GM18505 (cell line): Measurements from ENCODE around the gene ABCB4.

Experiments
- ATAC-seq: cut with Tn5 transposase; IDR thresholded peaks from one replicate; pipeline ENCODE4 v1.9.1; 2021; ENCODE audit not compliant: unreplicated experiment
- POLR2A ChIP-seq: IDR thresholded peaks from 4 replicates; pipeline ENCODE4 v1.6.1; 2011; ENCODE audit warnings: borderline replicate concordance; ENCODE audit not compliant: insufficient read depth, insufficient read length; ENCODE audit errors: extremely low read depth

The ABCB4 gene

GRCh38 chr7:87475359-87476178 is at the start of gene ABCB4:
Gene ABCB4, minus strand, starts transcription at chr7:87475680. Its CDS starts 215 bp downstream, at chr7:87475465.
- no peak for TF ChIP-seq POLR2A

GRCh38 chr7:87518735-87519134 is 43.3 kb upstream of the ABCB4 start:
- no peak for TF ChIP-seq POLR2A
- ATAC-seq = no peak

More at GRCh38 chr7:87475359-87476178, at the start of gene ABCB4:
- peak; percentile 21 for ATAC-seq

- no peak for ATAC-seq
- no peak for TF ChIP-seq POLR2A
Measured at GRCh38 chr7:87517891-87518290, 42.4 kb upstream of the ABCB4 start.

- no peak for TF ChIP-seq POLR2A
- no peak for ATAC-seq
Measured at GRCh38 chr7:87517136-87517815, 41.8 kb upstream of the ABCB4 start.

- TF ChIP-seq POLR2A = no peak
Measured at GRCh38 chr7:87513735-87514335, 38.4 kb upstream of the ABCB4 start.

GRCh38 chr7:87512906-87513305 is 37.4 kb upstream of the ABCB4 start:
- no peak for ATAC-seq
- TF ChIP-seq POLR2A = no peak

More at GRCh38 chr7:87513735-87514335, 38.4 kb upstream of the ABCB4 start:
- ATAC-seq = no peak

- ATAC-seq = no peak
- TF ChIP-seq POLR2A = no peak
Measured at GRCh38 chr7:87511510-87511909, 36.0 kb upstream of the ABCB4 start.

- ATAC-seq = no peak
- no peak for TF ChIP-seq POLR2A
Measured at GRCh38 chr7:87510411-87510875, 35.0 kb upstream of the ABCB4 start.

- TF ChIP-seq POLR2A = no peak
- no peak for ATAC-seq
Measured at GRCh38 chr7:87507446-87507845, 32.0 kb upstream of the ABCB4 start.

GRCh38 chr7:87506246-87507180 is 31.0 kb upstream of the ABCB4 start:
- no peak for TF ChIP-seq POLR2A
- no peak for ATAC-seq

GRCh38 chr7:87505557-87506245 is 30.2 kb upstream of the ABCB4 start:
- TF ChIP-seq POLR2A = no peak
- ATAC-seq = no peak

- no peak for TF ChIP-seq POLR2A
- ATAC-seq = no peak
Measured at GRCh38 chr7:87505122-87505521, 29.6 kb upstream of the ABCB4 start.

- no peak for ATAC-seq
- TF ChIP-seq POLR2A = no peak
Measured at GRCh38 chr7:87499494-87499893, 24.0 kb upstream of the ABCB4 start.

GRCh38 chr7:87498893-87499292 is 23.4 kb upstream of the ABCB4 start:
- no peak for ATAC-seq
- no peak for TF ChIP-seq POLR2A
